ENCODE measurements around the gene SZT2.

SZT2 gene

GRCh38 chr1:43363283-43363934, 26.3 kb upstream of the SZT2 start:
- no peak for TF ChIP-seq CTCF (IDR thresholded peaks at IDR 0.05; ENCODE audit: extremely low read depth, missing control alignments)
- DNase-seq (ENCODE audit: low spot score): no peak

DNA sequence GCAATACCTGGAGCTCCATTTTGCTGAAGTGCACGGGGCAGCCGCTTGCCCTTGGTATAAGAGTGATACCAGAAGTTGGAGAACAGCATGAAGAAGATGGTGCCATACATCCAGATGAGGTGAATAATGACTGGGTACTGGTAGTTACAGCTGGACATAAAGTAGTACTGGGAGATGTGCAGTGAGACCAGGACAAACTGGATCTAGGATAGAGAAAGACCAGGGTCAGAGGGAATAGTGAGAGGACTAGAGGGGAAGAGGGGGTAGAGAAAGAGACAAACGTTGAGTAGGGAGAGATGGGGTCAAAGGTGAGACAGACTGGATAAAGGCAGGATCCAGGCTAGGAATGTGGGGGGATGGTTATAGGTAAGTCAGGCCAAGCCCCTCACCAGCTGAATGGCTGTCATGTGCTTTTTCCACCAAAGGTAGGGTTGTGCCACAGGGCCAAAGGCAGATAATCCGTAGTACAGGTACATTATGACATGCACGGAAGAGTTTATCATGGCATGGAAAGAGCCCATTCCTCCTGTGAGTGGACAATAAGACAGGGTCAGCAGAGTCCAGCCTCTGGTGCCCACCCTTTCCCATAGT, 25.7 kb upstream of the SZT2 start:
- TF ChIP-seq CTCF (IDR thresholded peaks at IDR 0.05; ENCODE audit: extremely low read depth, missing control alignments): no peak
- no peak for DNase-seq (ENCODE audit: low spot score)

GRCh38 chr1:43365678-43366077, 24.0 kb upstream of the SZT2 start:
- DNase-seq (ENCODE audit: low spot score): no peak
- TF ChIP-seq CTCF (IDR thresholded peaks at IDR 0.05; ENCODE audit: extremely low read depth, missing control alignments): no peak

GRCh38 chr1:43366179-43366578, 23.5 kb upstream of the SZT2 start:
- no peak for TF ChIP-seq CTCF (IDR thresholded peaks at IDR 0.05; ENCODE audit: extremely low read depth, missing control alignments)
- no peak for DNase-seq (ENCODE audit: low spot score)

DNA sequence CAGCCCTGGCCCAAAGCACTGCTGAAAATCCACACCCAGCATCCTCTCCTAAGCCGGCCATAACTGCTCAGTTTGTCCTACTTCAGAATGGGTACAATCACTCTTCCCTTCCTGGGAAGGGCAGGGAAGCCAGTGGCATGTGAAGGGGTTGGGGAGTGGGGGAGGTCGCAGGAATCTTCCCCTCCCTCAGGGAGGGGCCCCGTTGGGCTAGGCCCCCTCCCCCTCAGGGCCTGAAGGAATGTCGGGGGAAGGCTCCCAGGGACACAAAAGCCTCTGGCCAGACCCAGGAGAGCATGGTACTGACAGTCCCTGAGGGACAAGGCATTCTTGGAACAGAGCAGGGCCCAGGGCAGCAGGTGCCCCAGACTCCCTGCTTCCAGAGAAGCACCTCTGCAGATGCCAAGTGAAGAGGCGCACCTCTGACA, 23.1 kb upstream of the SZT2 start:
- DNase-seq (ENCODE audit: low spot score): no peak
- TF ChIP-seq CTCF (IDR thresholded peaks at IDR 0.05; ENCODE audit: extremely low read depth, missing control alignments): no peak

DNA sequence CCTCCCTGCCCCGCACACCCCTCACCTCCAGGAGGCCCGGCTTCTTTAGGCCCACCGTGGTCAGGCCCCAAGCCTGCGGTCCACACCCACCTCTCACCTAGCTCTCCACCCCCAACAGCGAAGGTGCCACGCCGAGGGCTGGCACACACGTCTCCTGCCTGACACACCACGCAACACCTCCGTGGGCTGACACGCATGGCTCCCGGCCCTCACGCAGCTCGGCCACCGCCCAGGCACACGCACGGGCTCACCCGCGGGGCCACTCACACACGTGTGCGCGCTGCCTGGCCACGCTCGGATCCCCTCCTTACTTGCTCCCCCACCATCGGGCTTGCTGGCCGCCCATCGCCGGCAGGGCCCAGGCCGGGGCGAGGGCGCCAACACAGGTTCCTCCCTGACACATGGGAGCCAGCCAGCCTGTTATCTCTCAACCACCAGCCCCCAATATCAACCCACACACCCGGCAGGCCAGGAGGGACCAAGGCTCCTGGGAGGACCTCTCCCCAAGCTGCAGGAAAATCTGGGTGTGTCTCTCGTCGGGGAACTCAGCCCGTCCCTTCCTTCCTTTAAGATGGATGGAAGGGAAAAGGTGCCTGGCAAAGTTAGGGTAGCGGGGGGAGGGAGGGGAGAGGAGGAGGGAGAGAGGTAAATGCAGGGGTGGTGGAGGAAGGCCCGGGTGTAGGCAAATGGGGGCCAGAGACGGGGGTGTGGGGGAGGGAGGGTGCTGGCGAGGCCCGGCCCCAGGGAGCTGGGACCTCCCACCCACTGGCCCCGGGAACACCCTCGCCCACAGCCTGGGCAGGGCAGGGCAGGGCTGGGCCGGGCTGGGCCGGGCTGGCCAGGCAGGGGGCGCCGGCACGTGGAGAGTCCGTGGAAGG, 22.4 kb upstream of the SZT2 start:
- no peak for TF ChIP-seq CTCF (IDR thresholded peaks at IDR 0.05; ENCODE audit: extremely low read depth, missing control alignments)
- peak; percentile 59 for DNase-seq (ENCODE audit: low spot score)

Measured in GM20000 (cell line).